Kidney glomerular epithelial cell (primary cell): ENCODE measurements around the gene OR2T1.
"Not testable (repeated sequence)": the region's sequence is repeated elsewhere in the genome, so short reads cannot be mapped to it uniquely, and the experiment has no call there.

ENCODE experiments used
- DNase-seq: peaks from one replicate; lab custom pipeline; 2025; lab: John Stamatoyannopoulos, UW

The OR2T1 gene

GRCh38 chr1:248436303-248436702 is 33.5 kb downstream of the OR2T1 start:
- DNase-seq: not testable (repeated sequence)

DNA sequence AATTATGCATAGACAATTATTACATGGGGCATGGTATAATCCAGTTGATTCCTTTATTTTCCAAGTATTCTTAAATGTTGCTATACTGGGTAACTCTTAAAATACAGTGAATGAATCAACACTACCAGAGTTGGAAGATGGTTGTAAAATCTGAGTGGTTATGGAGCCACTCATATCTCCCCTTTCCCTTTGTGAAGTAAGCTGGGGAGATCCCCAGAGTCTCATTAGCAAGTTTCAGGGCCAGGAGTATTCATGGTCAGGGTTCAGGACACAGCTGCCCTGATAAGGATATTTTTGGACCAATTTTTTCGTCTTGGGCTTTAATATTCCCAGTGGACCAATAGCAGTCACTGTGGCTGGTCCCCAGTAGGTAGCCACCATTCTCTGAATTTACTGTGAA is 35.8 kb downstream of the OR2T1 start:
- DNase-seq: not testable (repeated sequence)

GRCh38 chr1:248439283-248439682 is 36.4 kb downstream of the OR2T1 start:
- not testable (repeated sequence) for DNase-seq

- DNase-seq: not testable (repeated sequence)
These were observed 39.8 kb downstream of the OR2T1 start for GRCh38 chr1:248442500-248443277.

DNA sequence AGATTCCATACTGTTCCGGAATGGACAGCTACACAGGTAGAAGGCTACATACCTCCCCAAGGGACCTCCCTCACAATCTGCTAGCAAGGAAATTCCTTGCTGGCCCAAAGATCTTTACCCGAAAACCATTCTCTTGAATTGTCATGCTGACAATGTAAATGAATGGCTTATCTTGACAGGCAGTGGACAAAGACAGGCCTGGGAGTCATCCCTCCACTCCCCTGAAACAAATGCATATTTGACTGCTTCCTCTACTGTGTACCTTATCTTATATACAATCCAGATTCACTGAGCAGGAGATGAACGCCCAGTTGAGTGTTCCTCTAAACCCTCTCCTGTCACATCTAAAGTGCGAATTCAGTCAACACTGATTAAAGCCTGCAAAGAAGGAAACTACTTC is 41.8 kb downstream of the OR2T1 start:
- not testable (repeated sequence) for DNase-seq

- not testable (repeated sequence) for DNase-seq
These were observed 42.6 kb downstream of the OR2T1 start, which contains the start of gene OR2T2 for GRCh38 chr1:248445399-248445798. Gene OR2T2 (plus strand): TSS chr1:248445637. CDS start chr1:248452798, 7,161 bp downstream.

DNA sequence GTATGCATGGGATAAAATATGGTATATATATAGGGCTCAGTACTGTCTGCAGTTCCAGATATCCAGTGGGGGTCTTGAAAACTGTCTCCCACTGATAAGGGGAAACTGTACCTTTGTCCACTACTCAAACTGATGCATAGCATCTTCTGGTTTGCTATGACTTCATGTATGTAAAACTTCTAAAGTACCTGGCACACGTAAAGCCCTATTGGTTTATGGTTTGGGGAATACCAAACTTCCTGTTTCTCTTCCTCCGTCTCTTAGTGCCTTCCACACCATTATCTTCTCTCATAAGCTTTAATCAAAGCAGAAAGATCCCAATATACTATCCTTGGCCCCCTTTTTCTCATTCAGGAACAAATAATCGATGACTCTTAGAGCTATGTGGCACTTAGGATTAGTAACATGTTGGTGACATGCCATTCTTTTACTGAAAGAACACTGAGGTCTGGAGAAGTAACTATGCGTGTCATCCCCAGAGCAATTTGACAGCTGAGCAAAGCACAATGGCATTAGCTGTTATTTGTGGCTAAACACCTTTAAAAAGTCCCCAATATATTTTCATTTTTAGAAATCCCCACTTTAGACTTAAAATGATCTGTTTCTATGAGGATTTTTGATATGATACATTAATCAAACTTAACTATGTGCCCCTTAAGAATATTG is 45.7 kb downstream of the OR2T1 start:
- not testable (repeated sequence) for DNase-seq

DNA sequence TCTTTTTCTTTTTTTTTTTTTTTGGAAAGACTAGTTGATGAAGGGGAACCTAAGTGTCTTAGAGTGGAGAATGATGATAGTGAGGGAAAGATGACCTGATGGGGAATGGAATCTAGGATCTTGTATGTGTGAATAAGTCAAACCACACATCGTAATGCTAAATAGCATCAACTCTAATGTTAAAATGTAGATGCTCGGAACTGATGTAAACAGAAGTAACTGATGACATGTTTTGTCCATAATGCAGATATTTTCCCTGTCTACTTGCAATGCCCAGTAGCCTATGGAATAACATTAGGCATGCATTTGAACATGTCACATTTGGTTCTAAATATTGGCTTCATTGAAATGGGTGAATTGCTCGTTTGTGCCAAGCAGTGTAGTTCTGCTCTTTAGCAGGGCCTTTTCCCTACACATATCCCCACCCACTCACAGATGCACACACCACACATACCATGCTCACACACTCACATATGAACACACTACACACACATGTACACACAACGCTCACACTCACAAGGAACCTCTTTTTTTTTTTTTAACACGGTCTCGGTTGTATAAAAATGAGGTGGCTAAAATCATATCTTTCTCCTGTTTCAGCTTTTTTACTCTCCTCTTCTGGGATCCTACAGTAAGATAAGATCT is 47.1 kb downstream of the OR2T1 start:
- not testable (repeated sequence) for DNase-seq

DNA sequence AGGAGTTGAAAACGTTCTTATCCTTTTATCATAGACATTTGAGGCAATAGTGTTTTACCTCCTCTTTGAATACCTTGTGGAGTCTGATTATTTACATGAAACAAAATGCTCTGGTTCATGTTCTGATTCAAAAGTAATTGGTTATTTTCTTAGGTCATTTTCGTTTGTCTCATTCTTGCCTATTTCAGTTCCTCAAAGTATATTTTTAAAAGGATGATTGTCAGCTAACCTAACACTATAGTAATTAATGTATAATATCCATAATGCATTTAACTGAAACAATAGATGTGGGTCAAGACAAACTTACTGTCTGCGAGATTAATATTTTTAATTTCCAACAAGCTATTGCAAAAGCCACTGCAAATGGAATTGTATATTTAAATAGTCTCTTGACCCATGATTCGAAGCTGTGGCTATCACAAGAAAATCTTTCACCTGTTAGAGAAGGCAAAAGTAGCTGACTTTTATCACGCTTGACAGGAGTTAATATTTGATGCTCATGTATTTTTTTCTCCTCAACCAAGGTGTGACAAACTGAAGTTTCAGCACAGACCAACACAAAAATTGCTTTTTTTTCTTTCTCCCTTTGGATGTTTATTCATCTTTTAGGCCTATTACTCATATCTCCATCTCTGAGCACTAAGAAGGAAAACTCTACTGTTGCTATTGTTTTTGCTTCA is 47.8 kb downstream of the OR2T1 start:
- DNase-seq: not testable (repeated sequence)

DNA sequence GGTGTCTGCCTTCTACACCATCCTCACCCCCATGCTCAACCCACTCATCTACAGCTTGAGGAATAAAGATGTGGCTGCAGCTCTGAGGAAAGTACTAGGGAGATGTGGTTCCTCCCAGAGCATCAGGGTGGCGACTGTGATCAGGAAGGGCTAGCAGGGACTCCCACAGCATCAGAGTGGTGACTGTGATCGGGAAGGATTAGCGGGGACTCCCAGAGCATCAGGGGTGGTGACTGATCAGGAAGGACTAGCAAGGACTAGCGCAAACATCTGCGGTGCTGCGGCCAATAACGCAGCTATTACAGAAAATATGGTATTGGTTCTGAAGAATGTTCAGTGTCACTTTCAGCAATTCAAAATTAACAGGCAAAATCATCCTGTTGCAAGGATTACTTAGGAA is 50.8 kb downstream of the OR2T1 start:
- DNase-seq: not testable (repeated sequence)

DNA sequence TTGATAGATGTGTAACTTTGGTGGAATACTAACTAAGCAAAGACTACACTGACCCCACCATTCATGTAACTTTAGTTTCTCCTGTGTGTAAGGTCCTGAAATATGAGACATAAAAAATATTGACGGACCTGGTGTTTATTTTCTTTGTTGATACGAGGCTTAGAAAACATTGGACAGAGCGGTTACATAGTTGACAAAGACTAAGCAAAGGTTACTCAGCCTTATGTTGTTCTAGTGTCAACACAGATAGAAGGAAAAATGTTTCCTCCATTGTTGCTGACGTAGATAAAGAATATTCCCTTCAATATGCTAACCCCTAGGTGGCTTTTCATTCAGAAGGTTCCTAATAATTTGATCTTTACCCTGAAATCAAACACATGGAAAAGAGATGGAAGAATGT is 52.2 kb downstream of the OR2T1 start:
- not testable (repeated sequence) for DNase-seq

DNA sequence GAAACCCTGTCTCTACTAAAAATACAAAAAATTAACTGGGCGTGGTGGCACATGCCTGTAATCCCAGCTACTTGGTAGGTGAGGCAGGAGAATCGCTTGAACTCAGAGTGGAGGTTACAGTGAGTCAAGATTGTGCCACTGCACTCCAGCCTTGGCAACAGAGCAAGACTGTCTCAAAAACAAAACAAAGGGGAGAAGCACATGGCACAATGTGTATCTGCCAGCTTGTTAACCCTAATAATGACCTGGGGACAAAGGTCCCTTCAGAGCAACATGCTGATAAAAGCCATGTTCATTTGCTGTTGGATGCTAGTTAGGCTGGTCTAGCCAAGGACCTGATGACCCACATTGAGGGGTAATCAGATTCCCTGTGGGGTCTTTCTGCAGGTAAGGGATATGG is 53.8 kb downstream of the OR2T1 start:
- DNase-seq: not testable (repeated sequence)
